ENCODE data around the gene OGFOD2. TPM values are rescaled to one million over a fixed set of nuclear protein-coding genes. Genes with fewer than 3 reads are reported as not detected.

Gene OGFOD2
- total and polyA plus RNA-seq, 3 donors from 2014 or later = 35.0 to 56.5 (median 47.2) TPM

GRCh38 chr12:123021688-123022604, 46.9 kb downstream of the OGFOD2 start:
- TF ChIP-seq POLR2A (IDR thresholded peaks at IDR 0.05) (no peak), CTCF (IDR thresholded peaks at IDR 0.05) (no peak)
- no peaks in the 10 kb centered on the region for H3K36me3 ChIP-seq (ENCODE audit: low read depth, missing control alignments)
- 91 to 95% methylated on average over 15 to 18 of the region's 18 CpGs for WGBS, 2 donors
- H3K4me3 ChIP-seq = no peak overlapping the region
- H3K9me3 ChIP-seq = no peaks in the 10 kb centered on the region
- no peaks in the 10 kb centered on the region for H3K4me1 ChIP-seq
- H3K27ac ChIP-seq = no peak overlapping the region
- intact Hi-C loops (cut with DNase I; ENCODE audit: low total_unique reads) = no loop called here
- DNase-seq = no peak
- H3K27me3 ChIP-seq = no peaks in the 10 kb centered on the region

- TF ChIP-seq CTCF (IDR thresholded peaks at IDR 0.05) = no peak
- TF ChIP-seq POLR2A (IDR thresholded peaks at IDR 0.05) = no peak
- intact Hi-C loops (cut with DNase I; ENCODE audit: low total_unique reads) = no loop called here
- DNase-seq = no peak
- Histone ChIP-seq H3K4me3 (no peak overlapping the region), H3K27me3 (no peaks in the 10 kb centered on the region), H3K9me3 (no peaks in the 10 kb centered on the region), H3K4me1 (no peaks in the 10 kb centered on the region), H3K27ac (no peak overlapping the region), H3K36me3 (ENCODE audit: low read depth, missing control alignments) (no peaks in the 10 kb centered on the region)
- WGBS, 2 donors = 86 to 100% methylated on average over 2 to 5 of the region's 5 CpGs
Observed at GRCh38 chr12:123022846-123023245, 47.8 kb downstream of the OGFOD2 start.

- TF ChIP-seq CTCF (IDR thresholded peaks at IDR 0.05) (no peak), POLR2A (IDR thresholded peaks at IDR 0.05) (no peak)
- Histone ChIP-seq H3K9me3 (no peaks in the 10 kb centered on the region), H3K4me1 (no peaks in the 10 kb centered on the region), H3K4me3 (no peak overlapping the region), H3K27ac (no peak overlapping the region), H3K36me3 (ENCODE audit: low read depth, missing control alignments) (no peaks in the 10 kb centered on the region), H3K27me3 (no peaks in the 10 kb centered on the region)
- DNase-seq = no peak
- 84 to 85% methylated on average over 9 of the region's 9 CpGs for WGBS, 2 donors
- intact Hi-C loops (cut with DNase I; ENCODE audit: low total_unique reads) = no loop called here
Observed at GRCh38 chr12:123024819-123025391, 49.9 kb downstream of the OGFOD2 start.

- H3K27ac ChIP-seq = no peak overlapping the region
- no peaks in the 10 kb centered on the region for H3K9me3 ChIP-seq
- TF ChIP-seq CTCF (IDR thresholded peaks at IDR 0.05) (no peak), POLR2A (IDR thresholded peaks at IDR 0.05) (no peak)
- no peaks in the 10 kb centered on the region for H3K27me3 ChIP-seq
- no peak for DNase-seq
- no peaks in the 10 kb centered on the region for H3K36me3 ChIP-seq (ENCODE audit: low read depth, missing control alignments)
- H3K4me3 ChIP-seq = no peak overlapping the region
- intact Hi-C loops (cut with DNase I; ENCODE audit: low total_unique reads) = no loop called here
- no peaks in the 10 kb centered on the region for H3K4me1 ChIP-seq
- WGBS, 2 donors = 93 to 94% methylated on average over 8 to 9 of the region's 9 CpGs
Observed at GRCh38 chr12:123026094-123026853, 51.2 kb downstream of the OGFOD2 start.
